Left ventricle myocardium inferior (tissue), 1 donor: ENCODE results near the gene CEP152. TPM values are rescaled to one million over a fixed set of nuclear protein-coding genes. Genes with fewer than 3 reads are reported as not detected.

Experiments used
- DNase-seq: peaks from one replicate; pipeline ENCODE4 v3.0.0-alpha.2; 2020
- H3K27ac ChIP-seq: fragments of 200-600 bp; replicated peaks from 2 replicates; pipeline ENCODE4 v1.8.0; 2021
- H3K27me3 ChIP-seq: fragments of 200-600 bp; 2 replicates; pipeline ENCODE4 v1.8.0; 2021; ENCODE audit warnings: low read depth
- H3K36me3 ChIP-seq: fragments of 200-600 bp; 2 replicates; pipeline ENCODE4 v1.8.0; 2021
- H3K4me1 ChIP-seq: fragments of 200-600 bp; 2 replicates; pipeline ENCODE4 v1.8.0; 2021
- H3K4me3 ChIP-seq: fragments of 200-600 bp; 2 replicates; pipeline ENCODE4 v1.8.0; 2021; ENCODE audit warnings: mild to moderate bottlenecking, moderate library complexity
- H3K9me3 ChIP-seq: fragments of 200-600 bp; replicated peaks from 2 replicates; pipeline ENCODE4 v1.8.0; 2021
- CTCF ChIP-seq: fragments of 200-600 bp; IDR thresholded peaks from 2 replicates; pipeline ENCODE4 v1.8.0; 2021; ENCODE audit warnings: antibody characterized with exemption, mild to moderate bottlenecking, borderline replicate concordance
- intact Hi-C: fragments of 100-400 bp; cut with micrococcal nuclease; formaldehyde crosslinking; loops from one replicate; pipeline ENCODE4 v1.11.0; 2022
- total RNA-seq: library from RNA; stranded (reverse); fragmentation: NEBNext Ultra II Directional; extraction: Animal tissue kit (Norgen Biotek cat#: 25700); gene quantifications from one replicate; pipeline ENCODE4 v1.2.1, GENCODE V29; 2021
- donor health status: DM: no; HTN: yes; CAD: no; lungs with severe emphysema.

Gene CEP152
- total RNA-seq, 1 donor from 2014 or later, result 1.3 TPM

DNA sequence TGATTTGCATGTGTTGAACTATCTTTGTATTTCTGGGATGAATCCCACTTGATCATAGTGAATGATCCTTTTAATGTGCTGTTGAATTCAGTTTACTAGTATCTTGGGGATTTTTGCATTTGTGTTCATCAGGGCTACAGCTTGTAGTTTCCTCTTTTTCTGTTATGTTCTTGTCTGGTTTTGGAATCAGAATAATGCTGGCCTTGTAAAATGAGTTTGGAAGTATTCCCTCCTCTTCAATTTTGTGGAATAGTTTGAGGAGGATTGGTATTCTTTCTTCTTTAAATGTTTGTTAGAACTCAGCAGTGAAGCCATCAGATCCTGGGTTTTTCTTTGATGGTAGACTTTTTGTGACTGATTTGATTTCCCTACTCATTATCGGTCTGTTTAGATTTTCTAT is 102.2 kb downstream of the CEP152 start:
- H3K4me1 ChIP-seq, result no peaks in the 10 kb centered on the region
- no peak for DNase-seq
- H3K27me3 ChIP-seq, result no peaks in the 10 kb centered on the region
- no peak overlapping the region for H3K27ac ChIP-seq
- H3K9me3 ChIP-seq, result peaks cover 28% of the 10 kb centered on the region
- no peak overlapping the region for H3K4me3 ChIP-seq
- TF ChIP-seq CTCF, result no peak
- intact Hi-C loops, result no loop called here
- no peaks in the 10 kb centered on the region for H3K36me3 ChIP-seq

DNA sequence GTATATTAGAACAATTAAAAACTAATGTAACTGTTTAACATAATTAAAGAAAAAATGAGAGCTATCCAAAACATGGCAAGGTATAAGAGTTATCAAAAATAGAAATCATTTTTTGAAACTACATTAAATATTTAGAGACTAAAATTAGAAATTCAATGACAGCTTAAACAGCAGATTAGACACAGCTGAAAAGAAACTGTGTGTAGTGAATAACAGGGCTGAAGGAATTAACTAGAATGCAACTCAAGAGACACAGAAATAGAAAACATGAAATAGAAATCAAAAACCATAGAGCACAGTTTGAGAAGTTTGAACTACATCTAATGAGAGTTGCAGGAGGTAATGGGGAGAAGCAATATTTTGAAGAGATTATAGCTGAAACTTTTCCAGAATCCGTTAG is 105.5 kb downstream of the CEP152 start:
- intact Hi-C loops, result no loop called here
- Histone ChIP-seq H3K4me1 (no peaks in the 10 kb centered on the region), H3K9me3 (peaks cover 28% of the 10 kb centered on the region), H3K27me3 (no peaks in the 10 kb centered on the region), H3K4me3 (no peak overlapping the region), H3K27ac (no peak overlapping the region), H3K36me3 (no peaks in the 10 kb centered on the region)
- no peak for DNase-seq
- no peak for TF ChIP-seq CTCF

- TF ChIP-seq CTCF, result no peak
- peaks cover 28% of the 10 kb centered on the region for H3K9me3 ChIP-seq
- H3K4me3 ChIP-seq, result no peak overlapping the region
- no peak overlapping the region for H3K27ac ChIP-seq
- H3K36me3 ChIP-seq, result no peaks in the 10 kb centered on the region
- no peak for DNase-seq
- H3K27me3 ChIP-seq, result no peaks in the 10 kb centered on the region
- H3K4me1 ChIP-seq, result no peaks in the 10 kb centered on the region
- intact Hi-C loops, result no loop called here
These were observed 107.3 kb downstream of the CEP152 start for GRCh38 chr15:48703544-48703943.

- intact Hi-C loops, result no loop called here
- no peak for DNase-seq
- no peak overlapping the region for H3K27ac ChIP-seq
- H3K9me3 ChIP-seq, result peaks cover 28% of the 10 kb centered on the region
- no peaks in the 10 kb centered on the region for H3K4me1 ChIP-seq
- TF ChIP-seq CTCF, result no peak
- H3K4me3 ChIP-seq, result no peak overlapping the region
- H3K36me3 ChIP-seq, result no peaks in the 10 kb centered on the region
- H3K27me3 ChIP-seq, result no peaks in the 10 kb centered on the region
These were observed 108.2 kb downstream of the CEP152 start for GRCh38 chr15:48702569-48703236.

DNA sequence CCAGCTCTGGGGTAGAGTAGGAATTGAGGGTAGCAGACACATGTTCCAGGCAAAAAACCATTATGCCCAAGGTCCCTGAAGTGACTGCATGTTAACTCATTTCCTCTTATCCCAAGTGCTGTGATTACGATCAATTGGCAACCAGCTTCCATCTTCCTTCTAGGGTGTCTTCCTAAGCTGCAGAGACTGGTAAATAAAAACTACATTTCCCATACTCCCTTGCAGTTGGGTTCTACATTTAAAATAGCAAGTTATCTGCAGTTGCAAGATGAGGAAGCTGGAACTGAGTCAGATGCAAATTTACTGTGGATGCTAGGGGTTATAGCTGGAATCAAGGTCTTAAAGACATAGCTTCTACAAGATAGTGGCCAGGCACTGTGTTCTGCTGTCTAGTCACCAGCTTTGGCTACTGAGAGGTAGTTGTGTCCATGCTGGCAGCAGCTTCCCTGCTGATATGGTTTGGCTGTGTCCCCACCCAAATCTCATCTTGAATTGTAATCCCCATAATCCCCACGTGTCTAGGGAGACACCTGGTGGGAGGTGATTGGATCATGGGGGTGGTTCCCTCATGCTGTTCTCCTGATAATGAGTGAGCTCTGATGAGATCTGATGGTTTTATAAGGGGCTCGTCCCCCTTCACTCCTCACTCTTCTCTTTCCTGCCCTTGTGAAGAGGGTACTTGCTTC is 114.1 kb downstream of the CEP152 start:
- Histone ChIP-seq H3K27ac (no peak overlapping the region), H3K36me3 (no peaks in the 10 kb centered on the region), H3K27me3 (no peaks in the 10 kb centered on the region), H3K9me3 (no peaks in the 10 kb centered on the region), H3K4me1 (no peaks in the 10 kb centered on the region), H3K4me3 (no peak overlapping the region)
- no peak for TF ChIP-seq CTCF
- no peak for DNase-seq
- intact Hi-C loops, result no loop called here
